ENCODE results near the gene CASP2. TPM values are rescaled to one million over a fixed set of nuclear protein-coding genes. Genes with fewer than 3 reads are reported as not detected.

Gene CASP2
- total and polyA plus RNA-seq, 10 of the 15 experiments (the other 5 are each of a cell fraction or from before 2014, with no cell fraction given), result 12.1 to 60.4 (median 26.2) TPM

DNA sequence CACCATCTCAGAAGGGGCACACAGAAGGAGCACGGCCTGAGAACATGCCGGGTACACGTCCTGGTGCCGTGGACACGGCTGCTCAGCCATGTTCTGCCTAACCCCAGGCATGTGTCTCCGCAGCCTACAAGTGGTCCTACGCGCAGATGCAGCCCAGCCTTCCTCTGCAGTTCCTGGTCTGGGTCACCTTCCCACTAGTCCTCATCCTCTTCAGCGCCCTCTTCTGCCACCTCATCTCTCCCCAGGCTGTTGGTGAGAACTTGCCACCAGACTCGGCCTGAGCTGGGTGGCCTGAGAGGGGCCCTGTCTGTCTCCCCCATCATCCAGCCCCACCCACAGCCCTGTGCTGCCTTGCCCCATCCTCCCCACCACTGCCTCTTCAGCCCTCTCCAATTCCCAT lies 33.1 kb downstream of the CASP2 start (continued):
- TF ChIP-seq, protein P1, sequence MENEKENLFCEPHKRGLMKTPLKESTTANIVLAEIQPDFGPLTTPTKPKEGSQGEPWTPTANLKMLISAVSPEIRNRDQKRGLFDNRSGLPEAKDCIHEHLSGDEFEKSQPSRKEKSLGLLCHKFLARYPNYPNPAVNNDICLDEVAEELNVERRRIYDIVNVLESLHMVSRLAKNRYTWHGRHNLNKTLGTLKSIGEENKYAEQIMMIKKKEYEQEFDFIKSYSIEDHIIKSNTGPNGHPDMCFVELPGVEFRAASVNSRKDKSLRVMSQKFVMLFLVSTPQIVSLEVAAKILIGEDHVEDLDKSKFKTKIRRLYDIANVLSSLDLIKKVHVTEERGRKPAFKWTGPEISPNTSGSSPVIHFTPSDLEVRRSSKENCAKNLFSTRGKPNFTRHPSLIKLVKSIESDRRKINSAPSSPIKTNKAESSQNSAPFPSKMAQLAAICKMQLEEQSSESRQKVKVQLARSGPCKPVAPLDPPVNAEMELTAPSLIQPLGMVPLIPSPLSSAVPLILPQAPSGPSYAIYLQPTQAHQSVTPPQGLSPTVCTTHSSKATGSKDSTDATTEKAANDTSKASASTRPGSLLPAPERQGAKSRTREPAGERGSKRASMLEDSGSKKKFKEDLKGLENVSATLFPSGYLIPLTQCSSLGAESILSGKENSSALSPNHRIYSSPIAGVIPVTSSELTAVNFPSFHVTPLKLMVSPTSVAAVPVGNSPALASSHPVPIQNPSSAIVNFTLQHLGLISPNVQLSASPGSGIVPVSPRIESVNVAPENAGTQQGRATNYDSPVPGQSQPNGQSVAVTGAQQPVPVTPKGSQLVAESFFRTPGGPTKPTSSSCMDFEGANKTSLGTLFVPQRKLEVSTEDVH (IDR thresholded peaks at IDR 0.05; ENCODE audit: low read depth, partially characterized antibody), result no peak
- TF ChIP-seq RUNX3 (IDR thresholded peaks at IDR 0.05; ENCODE audit: low read length), result no peak
- no peak for TF ChIP-seq NR2C1 (IDR thresholded peaks at IDR 0.05)
- TF ChIP-seq, protein P2, sequence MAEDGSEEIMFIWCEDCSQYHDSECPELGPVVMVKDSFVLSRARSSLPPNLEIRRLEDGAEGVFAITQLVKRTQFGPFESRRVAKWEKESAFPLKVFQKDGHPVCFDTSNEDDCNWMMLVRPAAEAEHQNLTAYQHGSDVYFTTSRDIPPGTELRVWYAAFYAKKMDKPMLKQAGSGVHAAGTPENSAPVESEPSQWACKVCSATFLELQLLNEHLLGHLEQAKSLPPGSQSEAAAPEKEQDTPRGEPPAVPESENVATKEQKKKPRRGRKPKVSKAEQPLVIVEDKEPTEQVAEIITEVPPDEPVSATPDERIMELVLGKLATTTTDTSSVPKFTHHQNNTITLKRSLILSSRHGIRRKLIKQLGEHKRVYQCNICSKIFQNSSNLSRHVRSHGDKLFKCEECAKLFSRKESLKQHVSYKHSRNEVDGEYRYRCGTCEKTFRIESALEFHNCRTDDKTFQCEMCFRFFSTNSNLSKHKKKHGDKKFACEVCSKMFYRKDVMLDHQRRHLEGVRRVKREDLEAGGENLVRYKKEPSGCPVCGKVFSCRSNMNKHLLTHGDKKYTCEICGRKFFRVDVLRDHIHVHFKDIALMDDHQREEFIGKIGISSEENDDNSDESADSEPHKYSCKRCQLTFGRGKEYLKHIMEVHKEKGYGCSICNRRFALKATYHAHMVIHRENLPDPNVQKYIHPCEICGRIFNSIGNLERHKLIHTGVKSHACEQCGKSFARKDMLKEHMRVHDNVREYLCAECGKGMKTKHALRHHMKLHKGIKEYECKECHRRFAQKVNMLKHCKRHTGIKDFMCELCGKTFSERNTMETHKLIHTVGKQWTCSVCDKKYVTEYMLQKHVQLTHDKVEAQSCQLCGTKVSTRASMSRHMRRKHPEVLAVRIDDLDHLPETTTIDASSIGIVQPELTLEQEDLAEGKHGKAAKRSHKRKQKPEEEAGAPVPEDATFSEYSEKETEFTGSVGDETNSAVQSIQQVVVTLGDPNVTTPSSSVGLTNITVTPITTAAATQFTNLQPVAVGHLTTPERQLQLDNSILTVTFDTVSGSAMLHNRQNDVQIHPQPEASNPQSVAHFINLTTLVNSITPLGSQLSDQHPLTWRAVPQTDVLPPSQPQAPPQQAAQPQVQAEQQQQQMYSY (CRISPR knock-in tag; IDR thresholded peaks at IDR 0.05), result no peak

DNA sequence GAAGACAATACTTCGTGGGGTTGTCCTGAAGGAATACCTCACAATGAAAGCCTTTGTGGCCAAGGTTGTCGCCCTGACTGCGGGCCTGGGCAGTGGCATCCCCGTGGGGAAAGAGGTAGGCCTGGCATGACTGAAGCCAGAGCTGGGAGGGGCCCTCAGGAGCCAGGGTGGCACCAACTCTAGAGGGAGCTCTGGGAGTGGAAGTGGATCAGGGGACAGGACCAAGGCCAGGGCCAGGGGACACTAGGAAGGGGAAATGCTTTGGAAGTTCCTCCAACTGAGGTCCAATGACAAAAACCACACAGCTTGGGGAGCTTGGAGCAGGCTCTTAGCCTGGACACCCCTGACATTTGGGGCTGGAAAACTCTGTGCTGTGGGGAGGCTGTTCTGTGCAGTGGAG lies 33.6 kb downstream of the CASP2 start:
- CTCF ChIA-PET, result interaction anchor here (0.7 to 1.0 kb wide), 3 partner anchors 81 to 806 kb away, joined by 3 to 4 read pairs (median 4); no protein-coding TSS in a partner anchor
- TF ChIP-seq, protein P3, sequence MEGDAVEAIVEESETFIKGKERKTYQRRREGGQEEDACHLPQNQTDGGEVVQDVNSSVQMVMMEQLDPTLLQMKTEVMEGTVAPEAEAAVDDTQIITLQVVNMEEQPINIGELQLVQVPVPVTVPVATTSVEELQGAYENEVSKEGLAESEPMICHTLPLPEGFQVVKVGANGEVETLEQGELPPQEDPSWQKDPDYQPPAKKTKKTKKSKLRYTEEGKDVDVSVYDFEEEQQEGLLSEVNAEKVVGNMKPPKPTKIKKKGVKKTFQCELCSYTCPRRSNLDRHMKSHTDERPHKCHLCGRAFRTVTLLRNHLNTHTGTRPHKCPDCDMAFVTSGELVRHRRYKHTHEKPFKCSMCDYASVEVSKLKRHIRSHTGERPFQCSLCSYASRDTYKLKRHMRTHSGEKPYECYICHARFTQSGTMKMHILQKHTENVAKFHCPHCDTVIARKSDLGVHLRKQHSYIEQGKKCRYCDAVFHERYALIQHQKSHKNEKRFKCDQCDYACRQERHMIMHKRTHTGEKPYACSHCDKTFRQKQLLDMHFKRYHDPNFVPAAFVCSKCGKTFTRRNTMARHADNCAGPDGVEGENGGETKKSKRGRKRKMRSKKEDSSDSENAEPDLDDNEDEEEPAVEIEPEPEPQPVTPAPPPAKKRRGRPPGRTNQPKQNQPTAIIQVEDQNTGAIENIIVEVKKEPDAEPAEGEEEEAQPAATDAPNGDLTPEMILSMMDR (IDR thresholded peaks at IDR 0.05 in 2 of 3, conservative IDR thresholded peaks at IDR 0.05 in 1 of 3; ENCODE audit: control insufficient read depth in 2 of 3, extremely low read depth in 1 of 3, insufficient read depth in 1 of 3, low read depth in 3 of 3, low read length in 3 of 3), result peak in 2 of 3 experiments; percentile 12; a peak in 1 of 6 replicates
- TF ChIP-seq MYB (IDR thresholded peaks at IDR 0.05; ENCODE audit: borderline replicate concordance, low read depth, low read length) (no peak), CBFB (IDR thresholded peaks at IDR 0.05; ENCODE audit: low read depth) (no peak)
- WGBS (ENCODE audit: insufficient coverage, insufficient replicate concordance, low lambda C conversion rate, missing lambda C conversion rate), result 32% methylated on average over 4 of the region's 4 CpGs
- Histone ChIP-seq H3K4me2 (ENCODE audit: control insufficient read depth, insufficient read depth) (no peak overlapping the region), H3K9me3 (replicated peaks; ENCODE audit: control insufficient read depth, insufficient read depth, low read length) (no peaks in the 10 kb centered on the region), H3K4me3 (no peak overlapping the region), H4K20me1 (ENCODE audit: control insufficient read depth, insufficient read depth) (no peaks in the 10 kb centered on the region), H3K79me2 (ENCODE audit: control insufficient read depth, insufficient read depth, low read length) (no peaks in the 10 kb centered on the region), H2AFZ (ENCODE audit: control insufficient read depth, low read depth, low read length) (no peak overlapping the region), H3K4me1 (ENCODE audit: control insufficient read depth, insufficient read depth, low read length) (peaks cover 10% of the 10 kb centered on the region; the same call in 1 of the 2 replicates), H3K36me3 (ENCODE audit: control insufficient read depth in 2 of 2, insufficient read depth in 2 of 2, low read length in 1 of 2) (no peaks in the 10 kb centered on the region), H3K9ac (ENCODE audit: control insufficient read depth, insufficient read depth, low read length) (no peak overlapping the region), H3K27me3 (replicated peaks in 1 of 2; ENCODE audit: control insufficient read depth in 2 of 2, insufficient read depth in 2 of 2, low read length in 1 of 2) (no peaks in the 10 kb centered on the region), H3K27ac (ENCODE audit: control insufficient read depth, insufficient read depth) (no peak overlapping the region)
- intact Hi-C loops (cut with micrococcal nuclease; ENCODE audit: unreplicated experiment) (no loop called here), in situ Hi-C loops (cut with MboI) (no loop called here)
- no peak for FAIRE-seq
- no TSS peak for BruUV-seq (replicated peaks)
- POLR2A ChIA-PET, result no interaction called here
- RAD21 ChIA-PET (ENCODE audit: unreplicated experiment), result no interaction called here
- SMC1A ChIA-PET (ENCODE audit: uncharacterized antibody, unreplicated experiment), result interaction anchor here (1.1 kb wide), 1 partner anchor 16 kb away, joined by 3 read pairs; no protein-coding TSS in a partner anchor
- no peak for DNase-seq (ENCODE audit: low read depth, low spot score)
- ATAC-seq, result peak; percentile 47; the same call in 2 of the 3 replicates
